Ovary (tissue), 9 donors: Measurements from ENCODE around the gene LEFTY2. TPM values are rescaled to one million over a fixed set of nuclear protein-coding genes. Genes with fewer than 3 reads are reported as not detected.
"Not testable (repeated sequence)": the region's sequence is repeated elsewhere in the genome, so short reads cannot be mapped to it uniquely, and the experiment has no call there.

Experiments used
- DNase-seq, 5 donors: peaks; one replicate each; pipeline ENCODE4 v3.0.0-alpha.2; 2019 to 2020
- H3K27ac ChIP-seq, 2 donors: fragments of 200-600 bp; one replicate each; pipeline versions ENCODE4 v1.5.1 to v1.8.0; 2019 to 2022
- H3K27me3 ChIP-seq: fragments of 200-600 bp; one replicate; pipeline ENCODE4 v1.8.0; 2022
- H3K36me3 ChIP-seq: fragments of 200-600 bp; sonication (generic); one replicate; pipeline ENCODE4 v1.5.1; 2019
- H3K4me1 ChIP-seq: one replicate; pipeline ENCODE4 v1.8.1; 2013; ENCODE audit warnings: mild to moderate bottlenecking, moderate library complexity; ENCODE audit not compliant: insufficient read depth
- H3K4me3 ChIP-seq: fragments of 200-600 bp; sonication (generic); one replicate; pipeline ENCODE4 v1.5.1; 2017
- H3K9me3 ChIP-seq, 2 donors: fragments of 200-600 bp in 1 of 2; sonication (generic) in 1 of 2; one replicate each; pipeline versions ENCODE4 v1.5.1 to v1.8.1; 2013 to 2019; ENCODE audit warnings: mild to moderate bottlenecking in 1 of 2, moderate library complexity in 1 of 2
- CTCF ChIP-seq, 3 donors: fragments of 450-650 bp in 2 of 3; fragments of 200-600 bp in 1 of 3; IDR thresholded peaks; one replicate each; pipeline versions ENCODE4 v1.5.1 to v1.8.0; 2016 to 2022; ENCODE audit warnings: antibody characterized with exemption in 3 of 3, mild to moderate bottlenecking in 1 of 3
- EP300 ChIP-seq: sonication (generic); formaldehyde crosslinking; IDR thresholded peaks from one replicate; pipeline ENCODE4 v1.6.1; 2017; ENCODE audit warnings: antibody characterized with exemption
- POLR2A ChIP-seq: fragments of 450-650 bp; IDR thresholded peaks from one replicate; pipeline ENCODE4 v1.6.1; 2017; ENCODE audit warnings: antibody characterized with exemption, mild to moderate bottlenecking, moderate library complexity
- WGBS, 3 donors: extraction: QIAGEN DNeasy Blood & Tissue Kit in 1 of 3; methylation state at CpG; one replicate each; pipeline versions ENCODE4 v1.1.5 to v1.1.7; 2013 to 2017; 5-methylcytosine and 5-hydroxymethylcytosine counted together
- intact Hi-C, 4 donors: fragments of 100-400 bp; cut with DNase I; formaldehyde crosslinking; loops; one replicate each; pipeline versions ENCODE4 v1.11.0 to v1.15.1; 2022 to 2023
- polyA plus RNA-seq, 2 donors: library from polyadenylated mRNA; stranded (reverse); fragments of 200-250 nt in 1 of 2; fragments of 350-450 nt in 1 of 2; fragmentation: Illumina TruSeq in 1 of 2; extraction: RNeasy Lipid Tissue Mini Kit (QIAGEN cat#74804) in 1 of 2; gene quantifications; one replicate each; pipeline ENCODE4 v1.2.3, GENCODE V29; 2013 to 2014
- total RNA-seq, 7 donors: library from RNA; depleted of rRNA in 2 of 7; stranded (reverse); fragments of >200 nt in 2 of 7; fragmentation: NEBNext Ultra II Directional in 3 of 7; extraction: Animal tissue kit (Norgen Biotek cat#: 25700) in 3 of 7; gene quantifications; one replicate each; pipeline versions ENCODE4 v1.1.0 to v1.2.4, GENCODE V29; 2016 to 2023
- donor health status: DM: no; HTN: no; CAD: no; lungs with moderate emphysema.
- donor health status: DM: no; HTN: no; CAD: no.
- donor health status: Bipolar disorder and iron deficiency.
- donor health status: DM: yes; HTN: yes; CAD: no.
- donor health status: DM: no; HTN: no; CAD: no.
- donor health status: DM: yes; HTN: yes; CAD: no.

LEFTY2 gene
- total and polyA plus RNA-seq, 9 donors: 9.7 to 196 (median 21.4) TPM

GRCh38 chr1:225980005-225980836 lies 39.2 kb upstream of the LEFTY2 start:
- Histone ChIP-seq H3K9me3 (no peaks in the 10 kb centered on the region), H3K36me3 (no peaks in the 10 kb centered on the region), H3K4me3 (no peak overlapping the region), H3K27me3 (no peaks in the 10 kb centered on the region), H3K27ac (no peak overlapping the region), H3K4me1 (peaks cover 3% of the 10 kb centered on the region)
- TF ChIP-seq POLR2A (no peak), CTCF (IDR thresholded peaks at IDR 0.05) (no peak), EP300 (no peak)
- no peak for DNase-seq
- intact Hi-C loops: loop anchor here in 1 of 4 donors (10.0 kb wide), 1 partner anchor 145 kb away; no protein-coding TSS in a partner anchor
- WGBS, 3 donors: 86 to 92% (median 89%) methylated on average over 5 of the region's 5 CpGs

GRCh38 chr1:225979421-225979820 lies 38.4 kb upstream of the LEFTY2 start:
- no peak for DNase-seq
- Histone ChIP-seq H3K4me1 (peaks cover 3% of the 10 kb centered on the region), H3K27ac (no peak overlapping the region), H3K9me3 (no peaks in the 10 kb centered on the region), H3K4me3 (no peak overlapping the region), H3K36me3 (no peaks in the 10 kb centered on the region), H3K27me3 (no peaks in the 10 kb centered on the region)
- intact Hi-C loops: loop anchor here in 3 of 4 donors (5.0 to 10.0 kb wide), 3 partner anchors 202 to 207 kb away; partner anchors contain the start of gene SRP9 (in 2 of the 3)
- TF ChIP-seq POLR2A: no peak
- no peak for TF ChIP-seq CTCF (IDR thresholded peaks at IDR 0.05)
- no peak for TF ChIP-seq EP300
- WGBS, 3 donors: 96 to 100% (median 100%) methylated on average over 1 of the region's 1 CpG

- peak in 1 of 5 donors; percentile 6 for DNase-seq
- H3K9me3 ChIP-seq: no peaks in the 10 kb centered on the region
- H3K27ac ChIP-seq: no peak overlapping the region
- H3K4me3 ChIP-seq: no peak overlapping the region
- no peaks in the 10 kb centered on the region for H3K36me3 ChIP-seq
- TF ChIP-seq EP300 (no peak), CTCF (IDR thresholded peaks at IDR 0.05) (no peak), POLR2A (no peak)
- intact Hi-C loops: loop anchor here (2.0 to 10.0 kb wide), 4 partner anchors 201 to 503 kb away; partner anchors contain the start of gene SRP9 (in 2 of the 4)
- no peaks in the 10 kb centered on the region for H3K27me3 ChIP-seq
- peaks cover 3% of the 10 kb centered on the region for H3K4me1 ChIP-seq
- WGBS, 3 donors: 33 to 56% (median 42%) methylated on average over 15 of the region's 15 CpGs
Measured at GRCh38 chr1:225977937-225978748, 37.1 kb upstream of the LEFTY2 start.

- H3K36me3 ChIP-seq, H3K4me3 ChIP-seq, H3K27me3 ChIP-seq, H3K9me3 ChIP-seq, H3K4me1 ChIP-seq, H3K27ac ChIP-seq: not testable (repeated sequence)
- WGBS, 3 donors: 89 to 93% (median 91%) methylated on average over 12 of the region's 12 CpGs
- DNase-seq: peak in 1 of 5 donors; percentile 7
- intact Hi-C loops: loop anchor here in 3 of 4 donors (5.0 to 10.0 kb wide), 3 partner anchors 198 to 203 kb away; partner anchors contain the start of gene SRP9 (in 2 of the 3)
Measured at GRCh38 chr1:225975146-225975545, 34.1 kb upstream of the LEFTY2 start.
